K562 (cell line): ENCODE measurements around the gene KRI1.

Source experiments
- ATF3 ChIP-seq, 2 experiments: fragments of 450-650 bp in 1 of 2; sonication (generic) in 1 of 2; formaldehyde crosslinking in 1 of 2; IDR thresholded peaks in 1 of 2; conservative IDR thresholded peaks in 1 of 2; 2 replicates each; pipeline versions ENCODE4 v1.6.1 to v1.8.1; 2016 to 2023; ENCODE audit warnings: mild to moderate bottlenecking in 2 of 2, moderate library complexity in 2 of 2, inconsistent platforms in 1 of 2, missing genetic modification reagents in 1 of 2
- MYBL2 ChIP-seq, 2 experiments: fragments of 450-650 bp in 1 of 2; sonication (generic) in 1 of 2; formaldehyde crosslinking in 1 of 2; IDR thresholded peaks; 2 replicates each; pipeline versions ENCODE4 v1.6.1 to v1.8.1; 2017 to 2022; ENCODE audit warnings: borderline replicate concordance in 1 of 2, inconsistent platforms in 1 of 2, low read depth in 1 of 2, mild to moderate bottlenecking in 1 of 2, missing genetic modification reagents in 1 of 2, moderate library complexity in 1 of 2

GRCh38 chr19:10554760-10555609 lies 10.8 kb downstream of the KRI1 start:
- no peak for TF ChIP-seq ATF3 (IDR thresholded peaks at IDR 0.05)
- no peak for TF ChIP-seq ATF3 (CRISPR knock-in tag; conservative IDR thresholded peaks at IDR 0.05)
- no peak for TF ChIP-seq MYBL2 (IDR thresholded peaks at IDR 0.05; ENCODE audit: low read depth)
- no peak for TF ChIP-seq MYBL2 (CRISPR knock-in tag; IDR thresholded peaks at IDR 0.05; ENCODE audit: borderline replicate concordance)
